Left kidney (tissue), 2 donors: ENCODE data around the gene SUGP1. TPM values are rescaled to one million over a fixed set of nuclear protein-coding genes. Genes with fewer than 3 reads are reported as not detected.

ENCODE experiments used
- DNase-seq: peaks from one replicate; pipeline ENCODE4 v3.0.0-alpha.2; 2013
- polyA plus RNA-seq: library from polyadenylated mRNA; unstranded; fragments of 120-200 nt; gene quantifications from one replicate; pipeline ENCODE4 v1.2.1, GENCODE V29; 2013; ENCODE audit not compliant: insufficient read length

SUGP1 gene
- polyA plus RNA-seq, 1 donor = 57.4 TPM

- no peak for DNase-seq
These were observed 19.7 kb downstream of the SUGP1 start for GRCh38 chr19:19300613-19301012.

GRCh38 chr19:19297759-19298158 is 22.6 kb downstream of the SUGP1 start:
- no peak for DNase-seq

- no peak for DNase-seq
These were observed 23.2 kb downstream of the SUGP1 start for GRCh38 chr19:19296953-19297689.

- DNase-seq = no peak
These were observed 25.4 kb downstream of the SUGP1 start for GRCh38 chr19:19294914-19295313.

- no peak for DNase-seq
These were observed 27.7 kb downstream of the SUGP1 start for GRCh38 chr19:19292607-19293006.

- DNase-seq = no peak
These were observed 34.6 kb downstream of the SUGP1 start for GRCh38 chr19:19285686-19286085.

GRCh38 chr19:19280561-19280960 is 39.7 kb downstream of the SUGP1 start:
- no peak for DNase-seq

GRCh38 chr19:19279853-19280252 is 40.5 kb downstream of the SUGP1 start:
- DNase-seq = no peak

GRCh38 chr19:19279062-19279612 is 41.2 kb downstream of the SUGP1 start:
- DNase-seq = no peak

GRCh38 chr19:19278315-19278714 is 42.0 kb downstream of the SUGP1 start:
- no peak for DNase-seq

GRCh38 chr19:19276851-19277250 is 43.5 kb downstream of the SUGP1 start:
- DNase-seq = no peak

- DNase-seq = no peak
These were observed 43.9 kb downstream of the SUGP1 start for GRCh38 chr19:19276386-19276785.

- no peak for DNase-seq
These were observed 45.4 kb downstream of the SUGP1 start for GRCh38 chr19:19274716-19275565.

- DNase-seq = no peak
These were observed 46.2 kb downstream of the SUGP1 start for GRCh38 chr19:19274146-19274545.

- no peak for DNase-seq
These were observed 48.3 kb downstream of the SUGP1 start for GRCh38 chr19:19271828-19272599.

- no peak for DNase-seq
These were observed 49.3 kb downstream of the SUGP1 start for GRCh38 chr19:19270749-19271571.

- DNase-seq = no peak
These were observed 50.2 kb downstream of the SUGP1 start for GRCh38 chr19:19269952-19270694.

- no peak for DNase-seq
These were observed 51.6 kb downstream of the SUGP1 start for GRCh38 chr19:19268453-19269385.

GRCh38 chr19:19267305-19267704 is 53.0 kb downstream of the SUGP1 start:
- no peak for DNase-seq
